ENCODE results near the gene PLA2G4D.

DNA sequence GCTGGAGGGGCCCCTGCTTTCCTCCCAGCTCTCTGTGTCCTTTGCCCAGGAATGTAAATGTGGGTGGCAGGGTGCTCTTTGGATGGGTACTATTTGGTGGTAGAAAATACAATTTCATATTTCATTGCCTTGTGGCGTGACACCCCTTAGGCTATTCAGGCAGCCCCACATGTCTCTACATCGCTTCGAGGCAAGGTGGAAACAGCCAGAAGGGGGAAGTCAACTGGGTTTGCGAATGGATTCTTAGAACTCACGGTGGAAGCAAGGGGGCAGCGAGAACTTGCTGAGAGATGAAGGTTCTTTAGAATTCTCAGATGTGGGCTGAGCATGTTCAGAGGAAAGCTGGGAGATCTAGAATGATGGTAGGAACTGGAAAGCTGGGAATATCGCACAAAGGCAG lies 25.3 kb downstream of the PLA2G4D start:
- TF ChIP-seq, protein P1, sequence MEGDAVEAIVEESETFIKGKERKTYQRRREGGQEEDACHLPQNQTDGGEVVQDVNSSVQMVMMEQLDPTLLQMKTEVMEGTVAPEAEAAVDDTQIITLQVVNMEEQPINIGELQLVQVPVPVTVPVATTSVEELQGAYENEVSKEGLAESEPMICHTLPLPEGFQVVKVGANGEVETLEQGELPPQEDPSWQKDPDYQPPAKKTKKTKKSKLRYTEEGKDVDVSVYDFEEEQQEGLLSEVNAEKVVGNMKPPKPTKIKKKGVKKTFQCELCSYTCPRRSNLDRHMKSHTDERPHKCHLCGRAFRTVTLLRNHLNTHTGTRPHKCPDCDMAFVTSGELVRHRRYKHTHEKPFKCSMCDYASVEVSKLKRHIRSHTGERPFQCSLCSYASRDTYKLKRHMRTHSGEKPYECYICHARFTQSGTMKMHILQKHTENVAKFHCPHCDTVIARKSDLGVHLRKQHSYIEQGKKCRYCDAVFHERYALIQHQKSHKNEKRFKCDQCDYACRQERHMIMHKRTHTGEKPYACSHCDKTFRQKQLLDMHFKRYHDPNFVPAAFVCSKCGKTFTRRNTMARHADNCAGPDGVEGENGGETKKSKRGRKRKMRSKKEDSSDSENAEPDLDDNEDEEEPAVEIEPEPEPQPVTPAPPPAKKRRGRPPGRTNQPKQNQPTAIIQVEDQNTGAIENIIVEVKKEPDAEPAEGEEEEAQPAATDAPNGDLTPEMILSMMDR (IDR thresholded peaks at IDR 0.05; ENCODE audit: low read length), result no peak
- TF ChIP-seq EZH2 (optimal IDR thresholded peaks at IDR 0.05; ENCODE audit: low read depth, low read length) (no peak), EZH2phosphoT487 (IDR thresholded peaks at IDR 0.05; ENCODE audit: low read length) (no peak)
